Activated CD4-positive, alpha-beta T cell treated with anti-CD3 and anti-CD28 coated beads, Interleukin-2, amount 10 ng/mL, durations not matched to agents 7 days and 5 days (primary cell): Measurements from ENCODE around the gene TBC1D2. TPM values are rescaled to one million over a fixed set of nuclear protein-coding genes. Genes with fewer than 3 reads are reported as not detected.

Experiments used
- CTCF ChIA-PET: fragments of 350-600 bp; sonication (Branson Sonifier 250); formaldehyde crosslinking; loops from one replicate; lab custom pipeline; 2021; ENCODE audit warnings: antibody characterized with exemption; lab: Charles Lee
- POLR2A ChIA-PET: fragments of 350-600 bp; sonication (Branson Sonifier 250); formaldehyde crosslinking; loops from one replicate; lab custom pipeline; 2021; ENCODE audit warnings: antibody characterized with exemption; lab: Charles Lee
- DNase-seq: peaks from one replicate; pipeline ENCODE4 v3.0.0-alpha.2; 2020
- H3K27ac Mint-ChIP-seq: one replicate; pipeline ENCODE4 v1.8.0; 2021; ENCODE audit warnings: mild to moderate bottlenecking, moderate library complexity, mixed read lengths
- H3K27me3 Mint-ChIP-seq: one replicate; pipeline ENCODE4 v1.8.0; 2021; ENCODE audit warnings: mixed read lengths
- H3K36me3 Mint-ChIP-seq: one replicate; pipeline ENCODE4 v1.8.0; 2021; ENCODE audit warnings: low read depth, mixed read lengths
- H3K4me1 Mint-ChIP-seq: one replicate; pipeline ENCODE4 v1.8.0; 2021; ENCODE audit warnings: mixed read lengths
- H3K4me3 Mint-ChIP-seq: one replicate; pipeline ENCODE4 v1.8.0; 2021; ENCODE audit warnings: mild to moderate bottlenecking, moderate library complexity, mixed read lengths
- H3K9me3 Mint-ChIP-seq: one replicate; pipeline ENCODE4 v1.8.0; 2021; ENCODE audit warnings: mixed read lengths
- total RNA-seq, 2 experiments: library from RNA; stranded (reverse); gene quantifications; one replicate each; pipeline ENCODE4 v1.2.3, GENCODE V29; 2021

TBC1D2 gene
- total RNA-seq, 2 experiments from 2014 or later, result 8.3 to 8.7 TPM

DNA sequence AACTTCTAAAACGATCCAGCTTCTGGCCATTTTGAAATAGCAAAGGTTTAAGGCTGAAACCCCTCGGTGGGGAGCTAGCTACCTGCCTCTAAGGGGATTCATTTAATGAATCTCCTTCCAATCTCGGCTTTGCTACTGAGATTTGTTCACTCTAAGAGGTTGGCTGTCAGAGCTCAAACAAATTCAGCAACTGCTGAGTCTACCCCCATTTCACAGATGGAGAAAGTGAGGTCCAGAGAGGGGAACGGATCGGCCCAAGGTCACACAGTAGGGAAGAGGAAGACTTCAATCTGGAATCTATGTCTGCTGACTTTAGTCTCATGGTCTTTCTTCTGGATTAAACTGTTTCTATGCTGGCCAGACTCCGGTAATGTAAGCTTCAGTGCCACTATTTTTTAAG is 66.0 kb downstream of the TBC1D2 start:
- no peak for DNase-seq
- peaks cover 2% of the 10 kb centered on the region for H3K27me3 Mint-ChIP-seq
- ChIA-PET CTCF (no interaction called here), POLR2A (no interaction called here)
- no peak overlapping the region for H3K4me3 Mint-ChIP-seq
- H3K9me3 Mint-ChIP-seq, result no peaks in the 10 kb centered on the region
- H3K27ac Mint-ChIP-seq, result no peak overlapping the region
- H3K36me3 Mint-ChIP-seq, result no peaks in the 10 kb centered on the region
- H3K4me1 Mint-ChIP-seq, result peaks cover 20% of the 10 kb centered on the region

DNA sequence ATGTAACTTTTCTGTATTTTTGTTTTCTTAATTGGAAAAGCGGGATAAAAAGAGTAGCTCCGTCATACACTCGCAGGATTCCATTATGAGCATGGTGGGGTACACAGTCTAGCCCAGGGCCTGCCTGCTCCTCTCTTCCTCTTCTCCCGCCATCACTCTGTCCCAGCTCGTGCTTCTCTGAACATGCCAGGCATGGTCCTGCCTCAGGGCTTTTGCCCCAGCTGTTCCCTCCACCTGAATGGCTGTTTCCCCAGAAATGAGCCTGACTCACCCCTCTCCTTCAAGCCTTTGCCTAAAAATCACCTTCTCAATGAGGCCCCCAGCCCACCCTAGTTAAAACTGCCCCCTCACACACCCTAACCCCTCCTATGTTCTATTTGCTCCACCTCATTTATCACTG is 67.5 kb downstream of the TBC1D2 start:
- H3K36me3 Mint-ChIP-seq, result no peaks in the 10 kb centered on the region
- no peaks in the 10 kb centered on the region for H3K9me3 Mint-ChIP-seq
- H3K27ac Mint-ChIP-seq, result no peak overlapping the region
- ChIA-PET CTCF (no interaction called here), POLR2A (no interaction called here)
- H3K4me3 Mint-ChIP-seq, result no peak overlapping the region
- DNase-seq, result no peak
- peaks cover 16% of the 10 kb centered on the region for H3K4me1 Mint-ChIP-seq
- no peaks in the 10 kb centered on the region for H3K27me3 Mint-ChIP-seq

GRCh38 chr9:98186236-98186635 is 69.2 kb downstream of the TBC1D2 start:
- ChIA-PET POLR2A (no interaction called here), CTCF (interaction anchor here (1.0 kb wide), 1 partner anchor 18 kb away, joined by 3 read pairs; no protein-coding TSS in a partner anchor)
- H3K9me3 Mint-ChIP-seq, result no peaks in the 10 kb centered on the region
- no peaks in the 10 kb centered on the region for H3K36me3 Mint-ChIP-seq
- no peaks in the 10 kb centered on the region for H3K27me3 Mint-ChIP-seq
- no peak overlapping the region for H3K27ac Mint-ChIP-seq
- no peak overlapping the region for H3K4me3 Mint-ChIP-seq
- H3K4me1 Mint-ChIP-seq, result peaks cover 14% of the 10 kb centered on the region
- no peak for DNase-seq

GRCh38 chr9:98185611-98186171 is 69.8 kb downstream of the TBC1D2 start:
- no peak overlapping the region for H3K4me3 Mint-ChIP-seq
- CTCF ChIA-PET, result interaction anchor here (1.0 to 1.1 kb wide), 2 partner anchors 8 to 17 kb away, joined by 3 to 4 read pairs; no protein-coding TSS in a partner anchor

DNA sequence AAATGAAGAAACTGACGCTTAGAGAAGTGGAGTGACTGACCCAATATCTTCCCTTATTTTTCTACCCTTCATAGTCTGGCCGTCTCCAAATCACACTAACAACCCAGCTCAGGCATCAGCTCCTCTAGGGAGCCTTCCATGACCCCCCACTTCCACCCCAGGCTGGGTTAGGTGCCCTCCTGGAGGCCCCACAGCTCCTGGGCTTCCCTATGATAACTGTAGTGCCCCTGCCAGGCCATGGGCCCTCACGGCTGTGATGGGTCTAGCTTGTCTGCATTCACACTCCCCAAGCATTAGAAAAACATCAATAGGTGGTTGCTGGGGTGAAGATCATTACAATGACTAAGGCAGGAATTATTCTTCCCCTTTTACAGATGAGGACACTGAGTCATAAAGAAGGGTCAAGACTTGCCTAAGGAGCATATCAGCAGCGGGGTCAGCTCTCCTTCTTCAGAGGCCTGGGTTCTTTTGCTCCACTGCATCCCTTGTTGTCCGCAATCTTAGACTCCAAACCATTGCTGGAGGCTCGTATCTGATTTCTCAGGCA is 70.4 kb downstream of the TBC1D2 start:
- Mint-ChIP-seq H3K36me3 (no peaks in the 10 kb centered on the region), H3K9me3 (no peaks in the 10 kb centered on the region), H3K27me3 (no peaks in the 10 kb centered on the region), H3K4me1 (peaks cover 15% of the 10 kb centered on the region), H3K27ac (no peak overlapping the region), H3K4me3 (no peak overlapping the region)
- no peak for DNase-seq
- ChIA-PET CTCF (interaction anchor here (1.1 kb wide), 1 partner anchor 9 kb away, joined by 4 read pairs; no protein-coding TSS in a partner anchor), POLR2A (no interaction called here)

More at GRCh38 chr9:98185611-98186171, 69.8 kb downstream of the TBC1D2 start:
- DNase-seq, result no peak
- peaks cover 10% of the 10 kb centered on the region for H3K4me1 Mint-ChIP-seq
- H3K36me3 Mint-ChIP-seq, result no peaks in the 10 kb centered on the region
- no peak overlapping the region for H3K27ac Mint-ChIP-seq
- no peaks in the 10 kb centered on the region for H3K27me3 Mint-ChIP-seq
- POLR2A ChIA-PET, result no interaction called here
- H3K9me3 Mint-ChIP-seq, result no peaks in the 10 kb centered on the region

- Mint-ChIP-seq H3K4me3 (no peak overlapping the region), H3K9me3 (no peaks in the 10 kb centered on the region), H3K27ac (no peak overlapping the region), H3K36me3 (no peaks in the 10 kb centered on the region), H3K4me1 (peaks cover 16% of the 10 kb centered on the region), H3K27me3 (no peaks in the 10 kb centered on the region)
- POLR2A ChIA-PET, result no interaction called here
- CTCF ChIA-PET, result interaction anchor here (1.1 kb wide), 1 partner anchor 10 kb away, joined by 4 read pairs; no protein-coding TSS in a partner anchor
- no peak for DNase-seq
These were observed 71.1 kb downstream of the TBC1D2 start for GRCh38 chr9:98184326-98184725.

GRCh38 chr9:98182889-98183599 is 72.4 kb downstream of the TBC1D2 start:
- H3K4me1 Mint-ChIP-seq, result peaks cover 14% of the 10 kb centered on the region
- H3K27ac Mint-ChIP-seq, result no peak overlapping the region
- CTCF ChIA-PET, result interaction anchor here (0.7 to 1.3 kb wide), 3 partner anchors 11 to 23 kb away, joined by 3 to 4 read pairs (median 3); no protein-coding TSS in a partner anchor
- POLR2A ChIA-PET, result no interaction called here
- no peak for DNase-seq
- H3K36me3 Mint-ChIP-seq, result no peaks in the 10 kb centered on the region
- no peak overlapping the region for H3K4me3 Mint-ChIP-seq
- no peaks in the 10 kb centered on the region for H3K27me3 Mint-ChIP-seq
- H3K9me3 Mint-ChIP-seq, result no peaks in the 10 kb centered on the region

- ChIA-PET CTCF (interaction anchor here (0.7 to 1.3 kb wide), 3 partner anchors 10 to 22 kb away, joined by 3 to 4 read pairs (median 3); no protein-coding TSS in a partner anchor), POLR2A (no interaction called here)
- H3K27ac Mint-ChIP-seq, result no peak overlapping the region
- no peak for DNase-seq
- H3K36me3 Mint-ChIP-seq, result no peaks in the 10 kb centered on the region
- peaks cover 14% of the 10 kb centered on the region for H3K4me1 Mint-ChIP-seq
- H3K4me3 Mint-ChIP-seq, result no peak overlapping the region
- no peaks in the 10 kb centered on the region for H3K27me3 Mint-ChIP-seq
- H3K9me3 Mint-ChIP-seq, result no peaks in the 10 kb centered on the region
These were observed 73.2 kb downstream of the TBC1D2 start for GRCh38 chr9:98182069-98182820.

- Mint-ChIP-seq H3K4me1 (peaks cover 14% of the 10 kb centered on the region), H3K36me3 (no peaks in the 10 kb centered on the region), H3K27me3 (no peaks in the 10 kb centered on the region), H3K4me3 (no peak overlapping the region), H3K27ac (no peak overlapping the region), H3K9me3 (no peaks in the 10 kb centered on the region)
- DNase-seq, result no peak
- ChIA-PET CTCF (interaction anchor here (0.9 to 1.3 kb wide), 3 partner anchors 10 to 22 kb away, joined by 3 to 4 read pairs (median 3); no protein-coding TSS in a partner anchor), POLR2A (no interaction called here)
These were observed 73.7 kb downstream of the TBC1D2 start for GRCh38 chr9:98181746-98182068.

GRCh38 chr9:98180996-98181395 is 74.5 kb downstream of the TBC1D2 start:
- DNase-seq, result no peak
- no peaks in the 10 kb centered on the region for H3K9me3 Mint-ChIP-seq
- no peak overlapping the region for H3K27ac Mint-ChIP-seq
- POLR2A ChIA-PET, result no interaction called here
- no peak overlapping the region for H3K4me3 Mint-ChIP-seq
- H3K36me3 Mint-ChIP-seq, result no peaks in the 10 kb centered on the region
- peaks cover 14% of the 10 kb centered on the region for H3K4me1 Mint-ChIP-seq
- CTCF ChIA-PET, result interaction anchor here (0.8 to 1.1 kb wide), 3 partner anchors 10 to 13 kb away, joined by 3 read pairs; partner anchors contain the start of gene CORO2A
- no peaks in the 10 kb centered on the region for H3K27me3 Mint-ChIP-seq

- Mint-ChIP-seq H3K27ac (no peak overlapping the region), H3K36me3 (no peaks in the 10 kb centered on the region), H3K27me3 (no peaks in the 10 kb centered on the region), H3K4me1 (peaks cover 12% of the 10 kb centered on the region), H3K4me3 (no peak overlapping the region), H3K9me3 (no peaks in the 10 kb centered on the region)
- CTCF ChIA-PET, result interaction anchor here (0.5 to 1.3 kb wide), 2 partner anchors 11 to 102 kb away, joined by 3 read pairs; no protein-coding TSS in a partner anchor
- POLR2A ChIA-PET, result no interaction called here
- no peak for DNase-seq
These were observed 76.3 kb downstream of the TBC1D2 start for GRCh38 chr9:98178874-98179850.
